Activated T-helper 1 cell treated with Interleukin-2 at 50 U/mL for 16 hours (primary cell): Measurements from ENCODE around the gene SRC.

ENCODE experiments used
- DNase-seq: peaks from one replicate; pipeline ENCODE4 v3.0.0-alpha.2; 2020; ENCODE audit warnings: low read depth

SRC gene

DNA sequence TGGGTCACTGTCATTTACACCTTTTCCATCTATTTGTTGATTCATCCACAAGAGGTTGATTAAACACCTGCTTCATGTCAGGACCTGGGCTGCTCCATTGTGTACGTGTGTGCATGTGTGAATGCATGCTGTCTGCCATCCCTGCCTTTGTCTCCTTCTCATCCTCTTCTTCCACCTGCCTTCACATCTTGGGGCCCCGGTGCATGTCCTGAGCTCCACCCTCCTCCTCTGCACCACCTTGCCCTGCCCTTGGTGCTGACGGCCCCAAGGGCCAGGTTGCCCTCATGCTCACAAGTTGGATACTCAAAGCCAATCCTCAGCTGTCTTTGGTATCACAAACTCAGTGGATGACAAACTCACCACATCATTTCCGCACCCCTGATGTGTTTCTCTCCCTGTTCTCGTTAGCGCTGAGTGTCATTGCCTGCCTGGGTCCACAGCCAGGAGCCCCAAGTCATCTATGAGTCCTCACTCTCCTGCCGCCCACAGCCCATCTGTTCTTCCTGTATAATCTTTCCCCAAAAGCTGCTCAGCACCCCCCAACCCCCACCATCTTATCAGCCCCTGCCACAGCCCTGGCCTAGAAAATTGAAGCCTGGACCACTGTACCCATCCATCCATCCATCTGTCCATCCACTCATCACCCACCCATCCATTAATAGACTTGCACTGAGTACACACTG lies 85.0 kb downstream of the SRC start:
- DNase-seq, result no peak

DNA sequence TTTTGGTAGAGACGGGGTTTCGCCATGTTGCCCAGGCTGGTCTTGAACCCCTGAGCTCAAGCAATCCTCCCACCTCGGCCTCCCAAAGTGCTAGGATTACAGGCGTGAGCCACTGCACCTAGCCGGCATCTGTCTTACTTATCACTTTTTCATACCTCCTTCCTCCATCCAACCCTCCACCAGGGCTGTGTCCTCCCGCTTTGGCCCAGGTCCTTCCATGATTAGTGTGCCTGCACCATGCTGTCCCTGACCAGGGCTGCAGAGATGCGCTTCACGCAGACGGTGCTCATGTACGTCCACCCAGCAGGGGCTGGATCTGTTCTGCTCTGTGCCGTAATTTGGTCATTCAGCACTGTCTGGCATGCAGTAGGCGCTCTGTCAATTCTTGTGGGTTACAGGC lies 85.8 kb downstream of the SRC start:
- DNase-seq, result no peak

DNA sequence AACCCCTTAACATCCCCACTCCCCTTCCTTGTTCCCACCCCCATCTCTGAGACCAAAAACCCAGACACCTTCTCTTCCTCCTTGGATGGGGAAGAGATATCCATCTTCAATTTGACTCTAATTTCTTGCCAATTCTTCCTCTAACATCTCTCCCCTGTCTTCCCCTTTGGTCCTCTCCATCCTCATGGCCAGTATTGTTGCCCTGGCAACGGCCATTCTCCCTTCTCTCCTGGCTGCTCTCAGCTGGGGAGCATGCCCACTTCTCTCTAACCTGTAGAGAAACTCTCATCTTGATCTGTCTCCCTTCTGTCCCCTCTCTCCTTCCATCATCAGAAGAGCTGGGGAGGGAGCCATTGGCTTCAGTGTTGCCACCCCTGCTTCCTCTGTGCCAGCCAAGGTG lies 86.7 kb downstream of the SRC start:
- no peak for DNase-seq

DNA sequence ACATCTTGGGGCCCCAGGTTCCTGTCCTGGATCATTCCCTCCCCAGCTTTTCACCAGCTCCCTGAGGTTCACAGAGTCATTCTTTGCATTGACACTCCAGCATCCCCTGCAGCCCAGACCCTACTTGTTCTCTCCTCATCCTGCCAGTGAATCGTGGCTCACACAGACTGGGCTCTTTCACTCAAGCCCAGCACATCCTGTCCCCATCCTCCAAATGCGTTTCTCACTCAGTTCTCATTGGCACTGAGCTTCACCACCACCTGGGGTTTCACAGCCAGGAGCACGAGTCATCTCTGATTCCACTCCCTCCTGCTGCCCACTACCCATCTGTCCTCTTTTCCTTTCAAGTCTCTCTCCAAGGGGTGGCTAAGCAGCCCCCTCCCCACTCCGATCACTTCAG lies 89.7 kb downstream of the SRC start:
- no peak for DNase-seq

DNA sequence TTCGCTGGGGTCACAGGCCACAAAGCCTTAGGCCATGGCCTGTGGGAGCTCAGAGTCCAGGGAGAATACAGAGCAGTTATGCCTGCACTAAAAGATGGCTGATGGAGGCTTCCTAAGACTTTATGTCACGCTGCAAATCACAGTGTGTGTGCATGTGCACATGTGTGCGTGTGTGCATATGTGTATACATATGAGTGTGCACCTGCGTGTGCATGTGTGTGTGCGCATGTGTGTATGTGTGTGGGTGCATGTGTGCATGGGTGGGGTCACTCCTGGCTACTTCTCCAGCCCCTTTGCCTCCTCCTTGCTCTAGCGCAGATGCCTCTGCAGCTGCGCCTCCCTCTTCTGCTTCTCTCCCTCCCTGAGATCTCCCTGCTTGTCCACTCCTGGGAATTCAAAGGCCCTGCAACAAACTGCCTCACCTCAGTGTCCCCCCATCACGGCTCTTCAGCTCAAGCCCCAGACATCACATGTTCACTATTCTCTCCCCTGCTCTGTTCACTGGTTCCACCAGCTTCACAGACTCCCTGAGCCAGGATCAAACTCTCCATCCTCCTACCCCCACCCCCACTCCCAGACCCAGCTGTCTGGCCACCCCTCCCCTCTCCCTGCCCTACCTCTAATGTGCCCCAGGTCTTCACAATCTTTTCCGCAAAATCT lies 90.7 kb downstream of the SRC start:
- DNase-seq, result no peak

DNA sequence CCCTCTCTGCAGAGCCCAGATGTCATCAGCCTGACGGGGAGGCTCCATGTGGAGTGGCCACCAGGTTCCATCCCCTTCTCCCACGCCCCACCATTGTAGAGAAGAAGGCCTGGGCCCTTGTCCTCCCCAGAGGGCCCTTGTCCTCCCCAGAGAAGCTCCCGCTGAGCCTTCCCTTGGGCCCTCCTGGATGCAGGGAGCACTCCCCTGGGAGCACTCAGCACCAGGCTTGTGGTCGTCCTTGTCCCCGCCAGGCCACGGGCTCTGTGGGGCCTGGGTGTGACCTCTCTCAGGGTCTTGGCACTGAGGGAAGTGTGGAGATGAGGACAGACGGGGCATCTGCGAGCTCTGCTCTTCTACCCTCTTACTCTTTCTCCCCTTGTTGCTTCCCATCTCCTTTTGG lies 91.7 kb downstream of the SRC start:
- no peak for DNase-seq

DNA sequence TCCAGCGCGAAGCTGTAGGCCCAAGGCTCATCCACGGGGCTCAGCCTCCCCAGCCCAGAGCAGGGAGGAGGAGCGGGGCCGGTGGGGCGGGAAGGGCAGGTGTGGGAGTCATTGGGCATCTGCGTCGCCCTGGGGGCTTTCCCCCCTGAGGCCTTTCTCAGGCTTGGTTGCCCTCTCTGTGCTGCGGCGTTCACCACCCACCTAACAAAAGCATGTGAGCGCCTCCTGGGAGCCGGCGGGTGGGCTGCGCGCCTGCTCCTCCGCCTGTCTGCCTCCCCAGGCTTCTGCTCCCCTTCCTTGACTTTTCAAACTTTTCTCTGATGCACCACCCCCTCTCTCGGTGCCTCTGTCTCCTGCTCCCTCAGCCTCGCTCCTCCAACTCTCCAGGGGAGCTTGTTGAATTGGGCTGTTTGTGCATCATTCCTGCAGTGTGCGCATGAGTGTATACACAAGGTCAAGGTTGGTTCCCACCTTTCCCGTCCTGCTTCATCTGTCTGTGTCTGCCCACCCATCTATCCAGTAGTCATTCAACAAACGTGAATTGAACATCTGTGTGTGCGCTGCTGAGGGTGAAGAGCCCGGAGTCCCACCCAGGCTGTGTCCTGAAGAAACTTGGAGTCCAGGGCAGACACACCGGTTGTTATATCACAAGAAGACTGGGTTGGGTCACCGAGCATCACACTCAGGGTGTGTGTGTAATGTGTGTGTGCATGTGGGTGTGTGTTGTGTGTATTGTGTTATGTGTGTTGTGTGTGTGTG lies 92.7 kb downstream of the SRC start:
- no peak for DNase-seq

DNA sequence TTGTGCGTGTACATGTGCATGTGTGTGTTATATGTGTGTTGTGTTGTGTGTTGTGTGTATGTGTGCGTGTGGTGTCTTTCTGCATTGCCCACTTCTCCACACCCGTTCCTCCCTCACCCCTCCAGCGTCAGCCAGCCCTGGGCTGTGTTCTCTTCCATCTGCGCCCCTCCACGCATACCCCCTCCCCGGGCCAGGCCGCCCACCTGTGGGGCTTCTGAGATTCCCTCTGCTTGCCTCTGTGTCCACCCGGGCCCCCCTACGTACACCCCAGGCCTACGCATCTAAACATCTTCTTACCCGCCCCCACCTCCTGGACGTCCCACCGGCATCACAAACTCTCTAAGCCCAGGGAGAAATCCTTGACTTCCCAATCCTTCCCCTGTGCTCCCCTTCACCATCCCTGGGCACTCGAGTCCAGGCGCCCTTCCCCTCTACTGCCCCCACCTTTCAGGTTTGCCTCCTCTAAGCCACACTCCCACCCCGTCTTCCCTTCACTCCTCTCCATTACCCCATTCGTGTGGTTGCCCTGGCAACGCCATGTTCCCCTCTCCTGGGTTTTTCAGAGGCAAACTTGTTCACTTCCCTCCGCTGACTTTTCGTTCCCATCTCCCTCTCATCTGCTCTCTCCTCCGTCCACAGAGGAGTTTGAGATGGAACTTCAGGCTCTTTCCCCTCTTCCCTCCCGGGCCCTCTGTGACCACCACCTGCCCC lies 93.4 kb downstream of the SRC start:
- no peak for DNase-seq

DNA sequence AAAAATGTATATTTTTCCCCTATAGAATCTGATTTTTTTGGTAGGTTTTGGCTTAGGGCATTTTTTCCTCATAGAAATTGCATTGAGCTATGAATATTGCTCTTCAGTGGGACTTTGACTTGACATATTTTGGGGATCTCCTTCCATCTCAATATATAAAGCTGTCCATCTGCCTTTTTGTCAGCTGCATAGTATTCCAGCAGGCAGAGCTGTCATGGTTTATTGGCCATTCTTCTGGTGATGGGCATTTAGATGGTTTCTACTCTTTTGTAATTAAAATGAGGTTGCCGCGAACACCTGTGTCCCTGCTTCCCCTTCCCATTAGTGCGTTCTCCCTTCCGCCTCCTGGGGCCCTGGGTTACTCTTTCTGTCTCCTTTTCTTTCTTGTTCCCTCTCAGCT lies 95.1 kb downstream of the SRC start:
- DNase-seq, result no peak

DNA sequence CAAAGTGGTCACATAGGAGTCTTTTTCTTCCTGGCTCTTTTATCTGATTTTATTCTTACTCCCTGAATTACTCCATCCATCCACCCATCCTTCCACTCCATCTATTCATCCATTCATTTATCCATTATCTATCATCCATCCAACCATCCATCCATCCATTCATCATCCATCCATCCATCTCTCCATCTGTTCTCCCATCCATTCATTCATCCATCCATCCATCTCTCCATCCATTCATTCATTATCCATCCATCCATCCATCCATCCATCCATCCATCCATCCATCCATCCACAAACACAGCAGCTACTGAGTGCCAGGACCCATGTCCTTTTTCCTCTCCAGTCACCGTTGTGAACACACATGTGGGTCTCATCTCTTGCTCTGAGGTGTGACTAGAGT lies 96.6 kb downstream of the SRC start:
- no peak for DNase-seq

DNA sequence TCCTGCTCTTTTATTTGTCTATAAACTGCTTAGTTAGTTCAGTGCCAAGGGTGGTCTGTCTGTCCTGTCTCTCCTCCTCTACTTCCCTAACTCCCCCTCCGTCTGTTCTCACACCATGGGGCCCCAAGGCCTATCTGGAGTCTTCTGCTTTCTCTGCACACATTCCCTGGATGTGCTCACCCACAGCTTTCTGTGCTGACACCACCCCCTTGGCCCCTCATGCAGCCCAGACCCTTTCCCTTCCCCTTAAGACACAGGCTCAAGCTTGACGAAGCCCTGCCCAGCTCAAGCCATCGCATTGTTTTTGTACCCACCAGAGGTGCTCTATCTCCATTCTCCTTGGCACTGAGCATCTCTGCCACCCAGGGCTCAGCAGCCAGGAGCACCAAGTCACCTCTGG lies 97.0 kb downstream of the SRC start:
- no peak for DNase-seq

DNA sequence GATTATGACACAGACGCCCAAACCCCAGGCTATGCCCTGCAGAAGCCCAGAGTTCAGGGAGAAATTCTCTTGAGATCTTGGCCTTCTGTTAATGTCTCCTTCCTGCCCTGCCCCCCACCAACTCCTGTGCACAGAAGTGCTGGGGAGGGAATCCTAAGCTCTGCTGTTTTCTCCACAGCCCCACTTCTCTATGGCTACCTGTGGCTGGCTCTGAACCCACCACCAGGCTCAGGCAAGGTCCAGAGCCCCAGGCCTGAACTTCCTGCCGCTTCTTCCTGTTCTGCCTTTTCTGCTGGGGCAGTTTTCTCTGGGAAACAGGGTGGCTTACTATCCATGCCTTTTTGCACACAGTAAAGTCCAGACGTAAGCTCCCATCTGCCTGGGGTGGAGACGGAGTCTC lies 97.7 kb downstream of the SRC start:
- no peak for DNase-seq

DNA sequence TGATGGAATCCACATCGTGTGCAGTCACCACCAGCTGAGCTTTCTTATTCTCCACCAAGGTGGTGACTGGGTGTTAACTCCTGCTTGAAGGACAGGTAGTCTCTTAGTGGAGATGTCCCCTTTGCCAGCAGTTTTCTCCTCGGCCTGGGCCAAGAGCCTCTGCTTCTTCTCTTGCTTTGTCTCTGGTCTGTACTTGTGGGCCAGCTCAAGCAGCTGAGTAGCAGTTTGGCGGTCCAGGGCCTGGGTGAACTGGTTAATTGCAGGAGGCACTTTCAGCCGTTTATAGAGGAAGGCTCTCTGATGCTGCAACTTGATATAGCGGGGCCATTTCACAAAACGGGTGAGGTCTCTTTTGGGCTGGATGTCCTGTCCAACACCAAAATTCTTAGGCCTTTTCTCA lies 99.1 kb downstream of the SRC start:
- DNase-seq, result no peak

DNA sequence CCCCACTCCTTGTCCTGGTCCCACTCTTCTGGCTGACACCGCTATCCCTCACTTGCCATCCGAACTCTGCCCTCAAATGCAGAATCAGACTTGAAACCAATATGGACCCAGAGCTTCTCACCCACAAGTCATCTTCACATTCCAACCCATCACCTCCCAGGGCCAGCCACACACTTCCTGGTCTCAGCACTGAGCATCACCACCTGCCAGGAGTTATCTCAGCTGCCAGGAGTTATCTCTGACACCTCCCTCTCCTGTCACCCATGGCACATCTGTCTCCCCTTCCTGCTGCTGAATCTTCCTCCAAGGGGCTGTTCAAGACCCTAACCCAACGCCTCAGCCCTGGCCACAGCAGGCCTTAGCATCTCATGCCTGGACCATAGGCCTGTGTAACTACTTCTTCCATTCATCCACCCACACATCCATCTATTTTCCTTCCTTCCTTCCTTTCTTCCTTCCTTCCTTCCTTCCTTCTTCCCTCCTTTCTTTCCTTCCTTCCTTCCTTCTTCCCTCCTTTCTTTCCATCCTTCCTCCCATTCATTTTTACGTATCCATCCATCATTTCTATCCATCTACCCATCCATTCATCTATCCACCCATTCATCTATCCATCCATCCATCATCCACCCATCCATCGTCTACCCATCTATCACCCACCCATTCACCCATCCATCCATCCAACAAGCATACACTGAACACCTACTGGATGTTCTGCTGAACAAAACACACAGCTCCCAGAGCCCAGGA lies 100.5 kb downstream of the SRC start:
- no peak for DNase-seq

DNA sequence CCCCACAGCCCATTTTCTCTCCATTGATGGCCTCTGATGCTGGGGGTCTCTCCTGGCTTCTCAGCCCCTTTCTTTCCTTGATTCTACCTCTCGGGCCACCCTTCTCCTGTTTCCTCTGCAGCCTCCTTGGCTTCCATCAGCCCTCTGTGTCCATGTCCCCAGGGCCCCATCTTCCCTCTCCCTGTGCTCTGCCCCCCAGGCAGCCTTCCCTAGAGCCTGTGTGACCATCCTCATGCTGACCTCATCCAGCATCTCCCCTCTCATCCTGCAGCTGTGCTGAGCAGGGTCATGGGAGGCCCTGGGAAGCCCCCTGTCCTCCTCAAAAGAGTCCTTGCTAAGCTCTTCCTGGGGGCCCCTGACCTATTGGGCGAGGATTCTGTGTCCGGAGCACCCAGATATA lies 101.7 kb downstream of the SRC start:
- no peak for DNase-seq

DNA sequence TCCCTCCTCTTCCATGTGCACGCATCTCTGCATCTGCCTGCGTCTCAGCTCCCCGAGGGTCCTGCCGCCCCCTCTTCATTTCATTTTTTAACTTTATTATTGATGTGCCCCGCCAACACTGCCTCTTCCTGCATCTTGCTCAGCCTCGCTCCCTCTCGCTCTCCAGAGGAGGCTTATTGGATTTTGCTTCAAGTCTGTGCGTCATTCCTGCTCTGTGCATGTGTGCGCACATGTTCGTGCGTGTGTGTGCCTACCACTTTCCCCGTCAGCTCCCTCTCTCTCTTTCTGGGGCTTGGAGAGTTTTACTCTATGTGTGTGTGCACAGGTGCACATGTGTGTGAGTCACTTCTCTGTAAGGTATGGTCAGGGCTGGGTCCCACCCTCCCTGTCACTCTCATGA lies 103.3 kb downstream of the SRC start:
- DNase-seq, result no peak

DNA sequence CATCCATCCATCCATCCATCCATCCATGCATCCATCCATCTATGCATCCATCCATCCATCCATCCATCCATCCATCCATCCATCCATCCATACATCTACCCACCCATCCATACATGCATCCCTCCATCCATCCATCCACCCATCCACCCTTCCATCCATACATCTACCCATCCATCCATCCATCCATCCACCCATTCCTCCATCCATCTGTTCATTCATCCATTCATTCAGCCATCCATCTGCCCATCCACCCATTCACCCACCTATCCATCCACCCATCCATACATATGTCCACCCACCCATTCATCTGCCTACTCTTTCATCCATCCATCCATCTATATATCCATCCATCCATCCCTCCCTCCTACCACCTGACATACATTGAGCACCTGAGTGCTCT lies 104.4 kb downstream of the SRC start:
- DNase-seq, result no peak

DNA sequence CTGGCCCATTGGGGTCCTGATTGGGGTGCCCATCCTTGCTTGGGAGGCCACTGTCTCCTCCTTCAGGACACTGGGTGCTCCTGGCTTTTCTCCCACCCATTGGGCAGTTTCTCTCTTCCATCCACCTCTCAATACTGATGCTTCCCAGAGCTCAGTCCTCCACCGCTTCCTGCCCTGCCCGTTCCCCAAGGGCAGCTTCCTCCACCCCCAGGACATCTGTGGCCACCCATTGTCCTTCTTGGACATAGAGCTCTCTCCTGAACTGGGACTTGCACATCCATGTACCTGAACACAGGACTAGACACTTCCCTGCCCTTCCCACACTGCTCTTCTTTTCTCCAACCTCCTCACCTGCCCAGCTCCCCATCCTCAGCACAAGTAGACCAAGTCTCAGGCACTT lies 105.7 kb downstream of the SRC start:
- no peak for DNase-seq

DNA sequence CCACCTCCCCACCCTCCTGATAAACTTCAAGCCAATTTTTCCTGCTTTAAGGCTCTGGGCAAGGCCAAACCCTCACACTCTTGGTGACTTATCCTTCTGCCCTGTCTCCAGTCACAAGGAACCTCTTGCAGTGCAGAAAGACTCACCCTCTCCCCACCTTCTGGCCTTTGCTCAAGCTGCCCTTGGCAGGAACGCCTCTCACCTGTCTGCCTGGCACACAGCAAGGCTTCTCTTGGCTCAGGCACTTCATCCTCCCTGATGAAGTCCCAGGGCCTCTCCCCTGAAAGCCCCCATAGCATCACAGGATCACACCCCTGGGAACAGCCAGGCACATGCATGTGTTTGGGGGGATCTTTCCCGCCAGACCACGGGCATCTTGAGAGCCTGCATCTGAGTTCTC lies 106.3 kb downstream of the SRC start:
- no peak for DNase-seq

DNA sequence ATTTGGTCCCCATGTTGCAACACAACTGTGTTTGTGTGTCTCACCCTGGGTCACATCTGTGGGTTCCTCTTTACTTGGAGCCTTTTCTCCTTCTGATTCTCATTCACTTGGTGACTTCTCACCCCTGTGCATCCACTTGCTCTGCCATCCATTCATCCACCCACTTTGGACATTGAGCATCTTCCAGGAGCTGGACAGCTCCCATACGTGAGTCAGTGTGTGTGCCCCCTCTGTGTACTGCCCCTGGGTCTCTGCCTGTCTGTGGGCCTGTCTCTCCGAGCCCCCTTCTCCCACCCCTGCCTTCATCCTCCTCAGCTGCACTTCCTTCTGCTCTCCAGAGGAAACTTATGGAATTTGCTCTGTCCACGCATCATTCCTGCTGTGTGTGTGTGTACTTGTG lies 107.3 kb downstream of the SRC start:
- DNase-seq, result no peak

DNA sequence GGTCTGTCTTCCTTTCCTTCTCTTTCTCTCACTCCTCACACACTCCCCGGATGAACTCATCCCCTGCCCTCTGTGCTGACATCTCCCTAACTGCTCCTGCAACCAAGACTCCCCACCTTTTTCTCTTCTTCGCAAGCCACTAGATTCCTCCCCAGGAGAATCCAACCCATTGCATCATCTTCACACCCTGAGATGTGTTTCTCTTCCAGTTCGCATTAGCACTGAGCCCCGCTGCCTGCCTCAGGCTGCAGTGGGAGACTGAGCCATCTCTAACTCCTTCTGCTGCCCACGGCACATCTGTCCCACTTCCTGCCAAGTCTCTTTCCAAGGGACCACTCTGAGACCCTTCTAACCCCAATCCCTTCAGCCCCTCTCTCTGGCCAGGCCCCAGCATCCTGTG lies 107.9 kb downstream of the SRC start:
- no peak for DNase-seq
